ENCODE results near the gene CHST5.

CHST5 gene

GRCh38 chr16:75535901-75536300 is at the start of gene CHST5:
Gene CHST5, minus strand, starts transcription at chr16:75536108. Its CDS starts 5,724 bp downstream, at chr16:75530384.
- DNase-seq: no peak

- no peak for DNase-seq
Measured at GRCh38 chr16:75584108-75584507, 48.2 kb upstream of the CHST5 start.

- DNase-seq: no peak
Measured at GRCh38 chr16:75579281-75579834, 43.5 kb upstream of the CHST5 start.

- no peak for DNase-seq
Measured at GRCh38 chr16:75578725-75579124, 42.8 kb upstream of the CHST5 start.

- no peak for DNase-seq
Measured at GRCh38 chr16:75578212-75578611, 42.3 kb upstream of the CHST5 start.

GRCh38 chr16:75576384-75576811 is 40.5 kb upstream of the CHST5 start:
- no peak for DNase-seq

GRCh38 chr16:75575958-75576357 is 40.0 kb upstream of the CHST5 start:
- DNase-seq: no peak

GRCh38 chr16:75573955-75574354 is 38.0 kb upstream of the CHST5 start:
- DNase-seq: no peak

GRCh38 chr16:75572864-75573542 is 37.1 kb upstream of the CHST5 start:
- no peak for DNase-seq

GRCh38 chr16:75570396-75571065 is 34.6 kb upstream of the CHST5 start:
- no peak for DNase-seq

GRCh38 chr16:75567911-75568310 is 32.0 kb upstream of the CHST5 start:
- no peak for DNase-seq

GRCh38 chr16:75566758-75567255 is 30.9 kb upstream of the CHST5 start:
- DNase-seq: peak; percentile 27

GRCh38 chr16:75566040-75566757 is 30.3 kb upstream of the CHST5 start, which contains the start of gene GABARAPL2:
Gene GABARAPL2, plus strand, starts transcription at chr16:75566379. Its CDS starts 108 bp downstream, at chr16:75566487.
- peak; percentile 92 for DNase-seq

- DNase-seq: no peak
Measured at GRCh38 chr16:75565640-75566039, 29.7 kb upstream of the CHST5 start.

- no peak for DNase-seq
Measured at GRCh38 chr16:75559564-75560372, 23.9 kb upstream of the CHST5 start.

GRCh38 chr16:75558846-75559401 is 23.0 kb upstream of the CHST5 start:
- no peak for DNase-seq

GRCh38 chr16:75556431-75556950 is 20.6 kb upstream of the CHST5 start:
- DNase-seq: no peak

- peak; percentile 98 for DNase-seq
Measured at GRCh38 chr16:75555707-75556430, 20.0 kb upstream of the CHST5 start, which contains the start of gene TMEM231. Gene TMEM231, minus strand, starts transcription at chr16:75556252. Its CDS starts 43 bp downstream, at chr16:75556209.

GRCh38 chr16:75555213-75555706 is 19.4 kb upstream of the CHST5 start:
- peak; percentile 20 for DNase-seq

GRCh38 chr16:75552951-75553350 is 17.0 kb upstream of the CHST5 start:
- no peak for DNase-seq

GRCh38 chr16:75550211-75550662 is 14.3 kb upstream of the CHST5 start:
- DNase-seq: peak; percentile 46
